AG04449 (cell line): ENCODE data around the gene IRAK3.

ENCODE experiments used
- CTCF ChIA-PET: fragments of 350-600 bp; formaldehyde crosslinking; extraction: SDS; loops from one replicate; lab custom pipeline; 2021; ENCODE audit warnings: antibody characterized with exemption; lab: Yijun Ruan, JAX
- POLR2A ChIA-PET: fragments of 400-600, 350-600 bp; formaldehyde crosslinking; extraction: SDS; loops from one replicate; lab custom pipeline; 2020; ENCODE audit warnings: antibody characterized with exemption, inconsistent platforms; lab: Yijun Ruan, JAX
- DNase-seq: peaks from one replicate; pipeline ENCODE4 v3.0.0-alpha.2; 2010; ENCODE audit warnings: low read depth, low spot score
- H3K4me3 ChIP-seq: 2 replicates; pipeline ENCODE4 v1.5.1; 2011; ENCODE audit warnings: low read depth, mild to moderate bottlenecking, control low read depth, low read length
- CTCF ChIP-seq: IDR thresholded peaks from one replicate; pipeline ENCODE4 v1.5.1; 2011; ENCODE audit warnings: mild to moderate bottlenecking, moderate library complexity, low read length, control low read depth, inconsistent platforms; ENCODE audit not compliant: insufficient read depth; ENCODE audit errors: missing control alignments

IRAK3 gene

GRCh38 chr12:66270613-66271012 is 81.6 kb downstream of the IRAK3 start:
- ChIA-PET CTCF (interaction anchor here (0.9 to 4.0 kb wide), 20 partner anchors 8 to 439 kb away, joined by 3 to 47 read pairs (median 6); partner anchors contain the start of gene HELB), POLR2A (no interaction called here)
- TF ChIP-seq CTCF = no peak

GRCh38 chr12:66272650-66273049 is 83.6 kb downstream of the IRAK3 start:
- ChIA-PET CTCF (interaction anchor here (1.3 to 4.0 kb wide), 4 partner anchors 13 to 437 kb away, joined by 3 to 47 read pairs (median 4); no protein-coding TSS in a partner anchor), POLR2A (no interaction called here)
- H3K4me3 ChIP-seq = no peak overlapping the region
- no peak for DNase-seq
- no peak for TF ChIP-seq CTCF

More at GRCh38 chr12:66270613-66271012, 81.6 kb downstream of the IRAK3 start:
- no peak for DNase-seq
- H3K4me3 ChIP-seq = no peak overlapping the region

- no peak for TF ChIP-seq CTCF
- POLR2A ChIA-PET = no interaction called here
- no peak overlapping the region for H3K4me3 ChIP-seq
- no peak for DNase-seq
- CTCF ChIA-PET = interaction anchor here (1.3 to 4.0 kb wide), 4 partner anchors 12 to 436 kb away, joined by 4 to 47 read pairs (median 5); no protein-coding TSS in a partner anchor
These were observed 84.1 kb downstream of the IRAK3 start for GRCh38 chr12:66273147-66273546.

GRCh38 chr12:66275040-66275439 is 86.0 kb downstream of the IRAK3 start:
- TF ChIP-seq CTCF = no peak
- POLR2A ChIA-PET = no interaction called here
- CTCF ChIA-PET = no interaction called here
- no peak for DNase-seq
- no peak overlapping the region for H3K4me3 ChIP-seq

GRCh38 chr12:66279123-66279712 is 90.2 kb downstream of the IRAK3 start:
- no peak for DNase-seq
- peak; percentile 66 for TF ChIP-seq CTCF
- ChIA-PET POLR2A (no interaction called here), CTCF (interaction anchor here (0.7 to 2.6 kb wide), 5 partner anchors 9 to 428 kb away, joined by 3 to 31 read pairs (median 3); partner anchors contain the start of gene HELB)
- no peak overlapping the region for H3K4me3 ChIP-seq

GRCh38 chr12:66280561-66280960 is 91.5 kb downstream of the IRAK3 start:
- no peak overlapping the region for H3K4me3 ChIP-seq
- DNase-seq = no peak
- ChIA-PET CTCF (interaction anchor here (0.8 kb wide), 1 partner anchor 71 kb away, joined by 3 read pairs; no protein-coding TSS in a partner anchor), POLR2A (no interaction called here)
- TF ChIP-seq CTCF = no peak
